SK-N-SH (cell line): ENCODE results near the gene COL8A1. TPM values are rescaled to one million over a fixed set of nuclear protein-coding genes. Genes with fewer than 3 reads are reported as not detected.

Experiments used
- CTCF ChIA-PET: fragments of 300-600, 350-600 bp; formaldehyde crosslinking; extraction: SDS; loops from one replicate; lab custom pipeline; 2021; lab: Yijun Ruan, JAX
- POLR2A ChIA-PET: fragments of 350-600 bp; sonication (Branson Sonifier 250); formaldehyde crosslinking; extraction: SDS; loops from one replicate; lab custom pipeline; 2020; ENCODE audit warnings: antibody characterized with exemption, inconsistent platforms; lab: Yijun Ruan, JAX
- DNase-seq: peaks from one replicate; pipeline ENCODE4 v3.0.0; 2012
- H2AFZ ChIP-seq: fragments of 200-600 bp; sonication (generic); 2 replicates; pipeline ENCODE4 v1.8.1; 2016; ENCODE audit warnings: antibody characterized with exemption, mild to moderate bottlenecking, low read depth
- H3F3A ChIP-seq: fragments of 200-600 bp; sonication (generic); replicated peaks from 2 replicates; pipeline ENCODE3; 2016; ENCODE audit warnings: antibody characterized with exemption, mild to moderate bottlenecking; ENCODE audit not compliant: insufficient read depth
- H3K27ac ChIP-seq, 2 experiments: fragments of 200-500 bp in 1 of 2; fragments of 200-600 bp in 1 of 2; sonication (Bioruptor generic) in 1 of 2; sonication (generic), shearing (Covaris generic) in 1 of 2; 2 replicates each; pipeline versions ENCODE4 v1.5.1 to v1.6.1; 2014 to 2016; ENCODE audit warnings: low read depth in 2 of 2, inconsistent platforms in 1 of 2, low read length in 1 of 2, mild to moderate bottlenecking in 1 of 2, mixed read lengths in 1 of 2
- H3K27me3 ChIP-seq: fragments of 200-600 bp; sonication (generic), shearing (Covaris generic); 2 replicates; pipeline ENCODE4 v1.6.1; 2016; ENCODE audit warnings: mixed run types; ENCODE audit not compliant: insufficient read depth
- H3K36me3 ChIP-seq, 2 experiments: fragments of 200-500 bp in 1 of 2; fragments of 200-600 bp in 1 of 2; sonication (Bioruptor generic) in 1 of 2; sonication (generic) in 1 of 2; replicated peaks in 1 of 2; 2 replicates each; pipeline versions ENCODE3 to v1.5.1; 2014 to 2016; ENCODE audit warnings: low read length in 1 of 2, mild to moderate bottlenecking in 1 of 2; ENCODE audit not compliant: insufficient read depth in 2 of 2, control insufficient read depth in 1 of 2
- H3K4me1 ChIP-seq, 2 experiments: fragments of 200-500 bp in 1 of 2; fragments of 200-600 bp in 1 of 2; sonication (Bioruptor generic) in 1 of 2; sonication (generic), shearing (Covaris generic) in 1 of 2; 2 replicates each; pipeline versions ENCODE4 v1.5.1 to v1.6.1; 2014 to 2016; ENCODE audit warnings: low read depth in 1 of 2, low read length in 1 of 2, mixed run types in 1 of 2; ENCODE audit not compliant: insufficient read depth in 2 of 2, control insufficient read depth in 1 of 2
- H3K4me2 ChIP-seq: fragments of 200-600 bp; sonication (generic), shearing (Covaris generic); 2 replicates; pipeline ENCODE4 v1.6.1; 2017; ENCODE audit warnings: mixed run types
- H3K4me3 ChIP-seq, 2 experiments: fragments of 200-500 bp in 1 of 2; fragments of 200-600 bp in 1 of 2; sonication (Bioruptor generic) in 1 of 2; sonication (generic), shearing (Covaris generic) in 1 of 2; 2 replicates each; pipeline versions ENCODE4 v1.5.1 to v1.8.1; 2014 to 2016; ENCODE audit warnings: low read depth in 2 of 2, inconsistent platforms in 1 of 2, low read length in 1 of 2, mild to moderate bottlenecking in 1 of 2, mixed read lengths in 1 of 2, moderate library complexity in 1 of 2
- H3K79me2 ChIP-seq: fragments of 200-600 bp; sonication (generic); 2 replicates; pipeline ENCODE4 v1.8.1; 2017; ENCODE audit warnings: mild to moderate bottlenecking; ENCODE audit not compliant: insufficient read depth
- H3K9ac ChIP-seq: fragments of 200-600 bp; sonication (generic); 2 replicates; pipeline ENCODE4 v1.6.1; 2017; ENCODE audit warnings: mixed run types
- H3K9me2 ChIP-seq: fragments of 200-600 bp; sonication (generic); 2 replicates; pipeline ENCODE4 v1.6.1; 2017; ENCODE audit warnings: mixed run types
- H3K9me3 ChIP-seq: fragments of 200-600 bp; sonication (generic); 2 replicates; pipeline ENCODE4 v1.6.1; 2017; ENCODE audit warnings: mixed run types, mild to moderate bottlenecking, moderate library complexity
- H4K20me1 ChIP-seq: fragments of 200-600 bp; sonication (generic); 2 replicates; pipeline ENCODE4 v1.6.1; 2017; ENCODE audit warnings: mild to moderate bottlenecking, mixed run types; ENCODE audit not compliant: insufficient read depth
- ELF1 ChIP-seq: IDR thresholded peaks from 2 replicates; pipeline ENCODE4 v1.4.0; 2012
- EZH2phosphoT487 ChIP-seq: fragments of 200-600 bp; sonication (generic); IDR thresholded peaks from 2 replicates; pipeline ENCODE4 v1.6.1; 2017; ENCODE audit warnings: low read depth, mixed run types, mild to moderate bottlenecking, antibody characterized with exemption, moderate library complexity, borderline replicate concordance
- GABPA ChIP-seq: IDR thresholded peaks from 2 replicates; pipeline ENCODE4 v1.4.0; 2012; ENCODE audit warnings: low read depth, mild to moderate bottlenecking
- MAX ChIP-seq: IDR thresholded peaks from 2 replicates; pipeline ENCODE4 v1.4.0; 2012; ENCODE audit warnings: low read depth
- NFIC ChIP-seq: IDR thresholded peaks from 2 replicates; pipeline ENCODE4 v1.4.0; 2012; ENCODE audit warnings: borderline replicate concordance
- NRF1 ChIP-seq: IDR thresholded peaks from 2 replicates; pipeline ENCODE4 v1.6.1; 2012; ENCODE audit warnings: low read depth, mild to moderate bottlenecking, low read length
- POLR2AphosphoS5 ChIP-seq: IDR thresholded peaks from 2 replicates; pipeline ENCODE4 v1.6.1; 2012; ENCODE audit warnings: low read depth, low read length
- RCOR1 ChIP-seq: fragments of 150-350 bp; IDR thresholded peaks from 2 replicates; pipeline ENCODE4 v1.6.1; 2017; ENCODE audit warnings: antibody characterized with exemption, low read length
- RFX5 ChIP-seq: IDR thresholded peaks from 2 replicates; pipeline ENCODE4 v1.6.1; 2012; ENCODE audit warnings: mild to moderate bottlenecking, improper control_type of control experiment, low read length
- RXRA ChIP-seq: IDR thresholded peaks from 2 replicates; pipeline ENCODE4 v1.4.0; 2012; ENCODE audit warnings: low read depth, mild to moderate bottlenecking, borderline replicate concordance
- SIN3A ChIP-seq: IDR thresholded peaks from 2 replicates; pipeline ENCODE4 v1.6.1; 2012; ENCODE audit warnings: low read depth, mild to moderate bottlenecking, low read length, moderate library complexity, borderline replicate concordance
- SMC3 ChIP-seq: IDR thresholded peaks from 2 replicates; pipeline ENCODE4 v1.6.1; 2012; ENCODE audit warnings: low read depth, low read length, improper control_type of control experiment
- TAF1 ChIP-seq: IDR thresholded peaks from 2 replicates; pipeline ENCODE4 v1.6.1; 2012; ENCODE audit warnings: low read depth, mild to moderate bottlenecking, low read length, moderate library complexity, borderline replicate concordance
- TEAD4 ChIP-seq: IDR thresholded peaks from 2 replicates; pipeline ENCODE4 v1.4.0; 2012; ENCODE audit warnings: mild to moderate bottlenecking, borderline replicate concordance; ENCODE audit not compliant: insufficient read depth
- YY1 ChIP-seq: IDR thresholded peaks from 2 replicates; pipeline ENCODE4 v1.4.0; 2012; ENCODE audit warnings: low read depth, mild to moderate bottlenecking
- WGBS: methylation state at CpG from one replicate; pipeline ENCODE4 v1.1.6; 2017; ENCODE audit warnings: low lambda C conversion rate; 5-methylcytosine and 5-hydroxymethylcytosine counted together
- polyA plus RNA-seq, 3 experiments: library from polyadenylated mRNA; depleted of rRNA; stranded (reverse); fragments of >200 nt; gene quantifications; 2 replicates each; pipeline ENCODE4 v1.2.3, GENCODE V29; 2012
- TF ChIP-seq, protein P1 (sequence below): fragments of 150-350 bp; IDR thresholded peaks from 2 replicates; pipeline ENCODE4 v1.6.1; 2016; ENCODE audit warnings: mild to moderate bottlenecking, low read depth, low read length
- TF ChIP-seq, protein P2 (sequence below): IDR thresholded peaks from 2 replicates; pipeline ENCODE4 v1.4.0; 2012; ENCODE audit warnings: low read depth, borderline replicate concordance

COL8A1 gene
- polyA plus RNA-seq, 1 of the 3 experiments (the other 2 are of a cell fraction) = 4.0 TPM

GRCh38 chr3:99683876-99684275, 45.5 kb downstream of the COL8A1 start:
- Histone ChIP-seq H4K20me1 (no peaks in the 10 kb centered on the region), H3K4me3 (no peak overlapping the region), H3K9me2 (no peaks in the 10 kb centered on the region), H3K9ac (no peak overlapping the region), H3K27ac (no peak overlapping the region; a peak in 1 of 4 replicates), H3K36me3 (no peaks in the 10 kb centered on the region), H3K4me2 (no peak overlapping the region), H2AFZ (no peak overlapping the region), H3F3A (no peaks in the 10 kb centered on the region), H3K9me3 (no peaks in the 10 kb centered on the region), H3K27me3 (peaks cover 18% of the 10 kb centered on the region; the same call in 1 of the 2 replicates), H3K4me1 (no peaks in the 10 kb centered on the region), H3K79me2 (no peaks in the 10 kb centered on the region)
- DNase-seq = no peak
- ChIA-PET CTCF (interaction anchor here (0.8 to 0.9 kb wide), 3 partner anchors 25 to 661 kb away, joined by 3 read pairs; no protein-coding TSS in a partner anchor), POLR2A (no interaction called here)
- TF ChIP-seq SIN3A (no peak), RFX5 (no peak), MAX (no peak), EZH2phosphoT487 (no peak), SMC3 (no peak), TEAD4 (no peak), RXRA (no peak), YY1 (no peak), POLR2AphosphoS5 (no peak), NRF1 (no peak), TAF1 (no peak), NFIC (no peak), GABPA (no peak), ELF1 (no peak), RCOR1 (no peak)
- TF ChIP-seq, protein P1, sequence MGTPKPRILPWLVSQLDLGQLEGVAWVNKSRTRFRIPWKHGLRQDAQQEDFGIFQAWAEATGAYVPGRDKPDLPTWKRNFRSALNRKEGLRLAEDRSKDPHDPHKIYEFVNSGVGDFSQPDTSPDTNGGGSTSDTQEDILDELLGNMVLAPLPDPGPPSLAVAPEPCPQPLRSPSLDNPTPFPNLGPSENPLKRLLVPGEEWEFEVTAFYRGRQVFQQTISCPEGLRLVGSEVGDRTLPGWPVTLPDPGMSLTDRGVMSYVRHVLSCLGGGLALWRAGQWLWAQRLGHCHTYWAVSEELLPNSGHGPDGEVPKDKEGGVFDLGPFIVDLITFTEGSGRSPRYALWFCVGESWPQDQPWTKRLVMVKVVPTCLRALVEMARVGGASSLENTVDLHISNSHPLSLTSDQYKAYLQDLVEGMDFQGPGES = no peak
- TF ChIP-seq, protein P2, sequence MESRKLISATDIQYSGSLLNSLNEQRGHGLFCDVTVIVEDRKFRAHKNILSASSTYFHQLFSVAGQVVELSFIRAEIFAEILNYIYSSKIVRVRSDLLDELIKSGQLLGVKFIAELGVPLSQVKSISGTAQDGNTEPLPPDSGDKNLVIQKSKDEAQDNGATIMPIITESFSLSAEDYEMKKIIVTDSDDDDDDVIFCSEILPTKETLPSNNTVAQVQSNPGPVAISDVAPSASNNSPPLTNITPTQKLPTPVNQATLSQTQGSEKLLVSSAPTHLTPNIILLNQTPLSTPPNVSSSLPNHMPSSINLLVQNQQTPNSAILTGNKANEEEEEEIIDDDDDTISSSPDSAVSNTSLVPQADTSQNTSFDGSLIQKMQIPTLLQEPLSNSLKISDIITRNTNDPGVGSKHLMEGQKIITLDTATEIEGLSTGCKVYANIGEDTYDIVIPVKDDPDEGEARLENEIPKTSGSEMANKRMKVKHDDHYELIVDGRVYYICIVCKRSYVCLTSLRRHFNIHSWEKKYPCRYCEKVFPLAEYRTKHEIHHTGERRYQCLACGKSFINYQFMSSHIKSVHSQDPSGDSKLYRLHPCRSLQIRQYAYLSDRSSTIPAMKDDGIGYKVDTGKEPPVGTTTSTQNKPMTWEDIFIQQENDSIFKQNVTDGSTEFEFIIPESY = no peak
- WGBS = 4% methylated on average over 3 of the region's 3 CpGs
